ENCODE data around the gene IPO9. TPM values are rescaled to one million over a fixed set of nuclear protein-coding genes. Genes with fewer than 3 reads are reported as not detected.

The IPO9 gene
- 10 to 100 TPM in 11 of 12 donors, not detected in 1; 26.6 to 82.6 (median 51.9) TPM for polyA plus RNA-seq (ENCODE audit: insufficient read length in 12 of 12)
- long read RNA-seq, donor 1, full-length matches to known transcripts: 2 of 15 reads
- long read RNA-seq, donor 1, partial matches to known transcripts: 13 of 15 reads
- long read RNA-seq, donor 1, other reads (novel, unspliced or antisense): 0 of 15 reads
- long read RNA-seq, donor 2, full-length matches to known transcripts: 4 of 10 reads
- long read RNA-seq, donor 2, partial matches to known transcripts: 6 of 10 reads
- long read RNA-seq, donor 2, other reads (novel, unspliced or antisense): 0 of 10 reads
- long read RNA-seq, donor 3, full-length matches to known transcripts: 3 of 3 reads
- long read RNA-seq, donor 3, partial matches to known transcripts: 0 of 3 reads
- long read RNA-seq, donor 3, other reads (novel, unspliced or antisense): 0 of 3 reads
- long read RNA-seq, donor 4, full-length matches to known transcripts: 1 of 1 reads
- long read RNA-seq, donor 4, partial matches to known transcripts: 0 of 1 reads
- long read RNA-seq, donor 4, other reads (novel, unspliced or antisense): 0 of 1 reads
- long read RNA-seq, donor 5, full-length matches to known transcripts: 4 of 20 reads
- long read RNA-seq, donor 5, partial matches to known transcripts: 16 of 20 reads
- long read RNA-seq, donor 5, other reads (novel, unspliced or antisense): 0 of 20 reads
- long read RNA-seq, donor 6: 0 reads
- long read RNA-seq, donor 7, full-length matches to known transcripts: 2 of 7 reads
- long read RNA-seq, donor 7, partial matches to known transcripts: 5 of 7 reads
- long read RNA-seq, donor 7, other reads (novel, unspliced or antisense): 0 of 7 reads
- long read RNA-seq, donor 8, full-length matches to known transcripts: 1 of 1 reads
- long read RNA-seq, donor 8, partial matches to known transcripts: 0 of 1 reads
- long read RNA-seq, donor 8, other reads (novel, unspliced or antisense): 0 of 1 reads
- long read RNA-seq, donor 9, full-length matches to known transcripts: 2 of 2 reads
- long read RNA-seq, donor 9, partial matches to known transcripts: 0 of 2 reads
- long read RNA-seq, donor 9, other reads (novel, unspliced or antisense): 0 of 2 reads
- long read RNA-seq, donor 10, full-length matches to known transcripts: 5 of 5 reads
- long read RNA-seq, donor 10, partial matches to known transcripts: 0 of 5 reads
- long read RNA-seq, donor 10, other reads (novel, unspliced or antisense): 0 of 5 reads
- long read RNA-seq, donor 11, full-length matches to known transcripts: 2 of 2 reads
- long read RNA-seq, donor 11, partial matches to known transcripts: 0 of 2 reads
- long read RNA-seq, donor 11, other reads (novel, unspliced or antisense): 0 of 2 reads

DNA sequence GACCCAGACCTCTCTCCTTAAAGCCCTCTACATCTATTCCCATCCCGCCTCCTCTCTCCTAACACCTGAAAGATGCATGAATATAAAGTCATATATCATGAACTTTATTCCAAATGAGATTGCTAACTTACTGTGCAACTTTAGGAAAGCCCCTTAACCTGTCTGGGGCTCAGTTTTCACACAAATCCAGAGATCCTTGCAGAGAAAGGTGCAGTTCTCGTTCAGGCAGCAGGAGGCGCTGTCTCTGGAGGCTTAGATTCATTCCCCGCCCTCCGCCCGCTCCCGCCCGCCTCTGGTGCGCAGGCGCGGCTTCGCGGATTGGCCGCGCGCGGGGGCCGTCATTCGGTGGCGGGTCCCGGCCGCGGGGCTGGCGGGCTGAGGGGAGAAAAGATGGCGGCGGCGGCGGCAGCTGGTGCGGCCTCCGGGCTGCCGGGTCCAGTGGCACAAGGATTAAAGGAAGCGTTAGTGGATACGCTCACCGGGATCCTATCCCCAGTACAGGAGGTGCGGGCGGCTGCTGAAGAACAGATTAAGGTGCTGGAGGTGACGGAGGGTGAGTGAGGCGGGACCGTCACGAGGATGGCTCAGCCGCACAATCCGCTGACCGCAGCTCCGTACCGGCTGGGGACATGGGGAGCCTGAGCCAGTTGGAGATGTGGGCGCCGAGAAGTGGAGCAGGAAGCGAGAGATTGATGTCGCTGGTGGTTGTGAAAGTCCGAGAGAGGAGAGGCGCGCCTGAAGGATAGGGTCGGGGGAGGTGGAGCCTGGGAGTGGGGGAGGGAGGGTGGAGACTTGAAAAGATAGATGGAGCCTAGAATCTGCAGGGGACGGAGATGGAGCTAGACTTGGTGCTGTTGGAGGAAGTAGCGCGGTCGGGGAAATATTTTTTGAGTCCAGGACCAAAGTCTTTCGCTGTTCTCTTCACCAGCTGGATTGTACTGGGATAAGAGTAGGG lies at the start of gene IPO9:
IPO9 (plus strand) TSS at position 338 of the 955 bp plus-strand sequence; CDS start at position 391, 53 bp downstream.
- peak; percentile 95 for DNase-seq

DNA sequence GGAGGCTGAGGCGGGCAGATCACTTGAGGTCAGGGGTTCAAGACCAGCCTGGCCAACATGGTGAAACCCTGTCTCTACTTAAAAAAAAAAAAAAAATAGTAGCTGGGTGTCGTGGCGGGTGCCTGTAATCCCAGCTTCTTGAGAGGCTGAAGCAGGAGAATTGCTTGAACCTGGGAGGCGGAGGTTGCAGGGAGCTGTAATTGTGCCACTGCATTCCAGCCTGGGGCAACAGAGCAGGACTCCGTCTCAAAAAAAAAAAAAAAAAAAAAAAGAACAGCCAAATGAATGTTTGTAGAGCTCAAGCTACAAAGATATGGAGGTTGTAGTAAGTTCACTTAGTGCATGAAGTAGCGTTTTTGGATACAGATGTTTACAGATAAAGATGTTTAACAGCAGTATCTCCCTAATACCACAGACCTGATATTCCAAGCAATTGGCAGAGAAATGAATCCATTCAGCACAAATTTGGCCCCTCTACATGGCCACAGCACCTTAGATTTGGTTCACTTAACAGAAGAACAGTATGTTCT lies 49.5 kb upstream of the IPO9 start:
- no peak for DNase-seq

DNA sequence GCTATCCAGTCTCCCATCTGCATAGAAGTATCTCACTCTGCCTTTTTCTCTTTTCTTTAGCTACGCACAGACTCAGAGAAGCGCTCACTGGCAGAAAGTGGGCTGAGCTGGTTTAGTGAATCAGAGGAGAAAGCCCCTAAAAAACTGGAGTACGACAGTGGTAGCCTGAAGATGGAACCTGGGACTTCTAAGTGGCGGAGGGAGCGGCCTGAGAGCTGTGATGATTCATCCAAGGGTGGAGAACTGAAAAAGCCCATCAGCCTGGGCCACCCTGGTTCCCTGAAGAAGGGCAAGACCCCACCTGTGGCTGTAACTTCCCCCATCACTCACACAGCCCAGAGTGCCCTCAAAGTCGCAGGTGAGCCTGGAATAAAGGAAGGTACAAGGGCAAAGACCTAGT lies 48.0 kb upstream of the IPO9 start:
- DNase-seq: no peak

DNA sequence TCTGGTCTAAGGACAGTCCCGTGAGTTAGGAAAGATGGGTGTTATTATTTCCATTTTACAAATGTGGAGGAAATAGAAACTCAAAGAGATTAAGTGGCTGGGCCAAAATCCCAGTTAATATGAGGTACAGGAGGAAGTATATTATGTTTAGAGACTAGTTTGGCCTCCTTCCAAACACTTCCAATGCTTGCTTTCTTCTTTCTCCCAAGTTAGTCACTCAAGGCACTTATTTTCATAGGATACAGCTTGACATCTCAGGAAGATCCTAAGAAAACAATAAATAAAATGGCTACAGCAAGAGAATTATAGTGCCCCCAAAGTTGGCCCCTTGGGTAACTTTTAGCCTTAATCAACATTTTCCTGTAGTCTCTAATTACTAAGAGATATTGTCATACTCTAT lies 47.5 kb upstream of the IPO9 start:
- DNase-seq: no peak

DNA sequence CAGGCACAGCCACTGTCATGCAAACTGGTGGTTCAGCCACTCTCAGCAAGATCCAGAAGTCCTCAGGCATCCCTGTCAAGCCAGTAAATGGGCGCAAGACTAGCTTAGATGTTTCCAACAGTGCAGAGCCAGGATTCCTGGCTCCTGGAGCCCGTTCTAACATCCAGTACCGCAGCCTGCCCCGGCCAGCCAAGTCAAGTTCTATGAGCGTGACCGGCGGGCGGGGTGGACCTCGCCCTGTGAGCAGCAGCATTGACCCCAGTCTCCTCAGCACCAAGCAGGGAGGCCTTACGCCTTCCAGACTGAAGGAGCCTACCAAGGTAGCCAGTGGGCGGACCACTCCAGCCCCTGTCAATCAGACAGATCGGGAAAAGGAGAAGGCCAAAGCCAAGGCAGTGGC lies 46.6 kb upstream of the IPO9 start:
- no peak for DNase-seq

DNA sequence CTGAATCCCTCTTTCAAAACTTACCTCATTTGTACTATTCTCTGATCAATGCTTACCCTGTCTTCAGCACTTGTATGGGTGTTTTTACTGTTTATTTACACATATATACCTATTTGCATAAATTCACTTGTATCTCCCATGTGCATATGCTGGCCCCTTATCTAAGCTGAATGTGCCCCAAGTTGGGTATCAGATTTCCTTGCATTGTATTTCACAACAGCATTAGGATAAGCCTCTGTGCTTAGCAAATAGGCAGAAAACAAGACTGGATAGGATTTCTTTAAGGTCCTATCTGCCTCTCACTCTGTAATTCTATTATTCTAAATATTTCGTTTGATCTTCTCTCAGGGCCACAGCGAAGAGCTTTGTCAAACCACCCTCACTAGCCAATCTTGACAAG lies 45.9 kb upstream of the IPO9 start:
- no peak for DNase-seq

DNA sequence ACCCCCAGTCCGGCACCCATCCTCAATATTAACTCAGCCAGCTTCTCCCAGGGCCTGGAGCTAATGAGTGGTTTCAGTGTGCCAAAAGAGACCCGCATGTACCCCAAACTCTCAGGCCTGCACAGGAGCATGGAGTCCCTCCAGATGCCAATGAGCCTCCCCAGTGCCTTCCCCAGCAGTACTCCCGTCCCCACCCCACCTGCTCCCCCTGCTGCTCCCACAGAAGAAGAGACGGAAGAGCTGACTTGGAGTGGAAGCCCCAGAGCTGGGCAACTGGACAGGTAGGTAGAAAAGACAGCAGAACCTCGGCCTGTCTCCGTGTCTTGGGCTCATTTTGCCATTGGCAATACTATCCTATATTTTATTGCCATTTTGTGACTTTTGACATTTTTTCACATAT lies 45.4 kb upstream of the IPO9 start:
- no peak for DNase-seq

DNA sequence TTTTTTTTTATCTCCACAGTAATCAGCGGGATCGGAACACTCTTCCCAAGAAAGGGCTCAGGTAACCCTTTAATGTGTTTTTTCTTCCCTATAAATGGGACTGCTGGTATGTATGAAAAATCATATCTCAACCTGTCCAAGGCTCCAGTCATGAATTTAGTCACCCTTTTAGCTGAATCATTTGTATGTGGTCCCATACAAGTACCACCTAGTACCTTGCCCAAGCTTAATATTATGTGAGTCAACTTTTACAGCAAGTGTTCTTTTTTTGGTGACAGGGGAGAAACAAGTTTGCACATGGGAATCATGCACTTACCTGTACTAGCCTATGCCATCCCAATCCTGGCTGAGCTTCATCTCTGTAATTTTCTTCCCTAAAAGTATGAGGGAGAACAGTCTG lies 43.7 kb upstream of the IPO9 start:
- no peak for DNase-seq

DNA sequence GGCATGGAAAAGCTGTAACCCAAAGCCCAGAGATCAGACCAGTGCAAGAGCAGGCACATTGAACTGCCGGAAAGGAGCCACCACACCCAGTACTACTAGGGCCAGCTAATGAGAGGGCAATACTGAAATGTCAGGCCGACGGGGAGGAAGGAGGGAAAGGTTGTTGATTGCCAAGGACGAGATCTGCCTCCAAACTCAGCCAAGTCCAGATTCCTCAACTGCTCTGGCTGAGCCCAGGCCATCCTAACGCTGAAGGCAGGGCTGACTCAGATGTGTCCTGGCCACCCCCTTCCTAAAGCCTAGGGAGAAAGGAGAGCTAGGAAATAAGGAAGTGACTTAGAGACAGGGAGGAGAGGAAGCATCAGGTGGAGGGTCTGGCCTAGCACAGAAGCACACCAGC lies 42.1 kb upstream of the IPO9 start:
- DNase-seq: no peak

DNA sequence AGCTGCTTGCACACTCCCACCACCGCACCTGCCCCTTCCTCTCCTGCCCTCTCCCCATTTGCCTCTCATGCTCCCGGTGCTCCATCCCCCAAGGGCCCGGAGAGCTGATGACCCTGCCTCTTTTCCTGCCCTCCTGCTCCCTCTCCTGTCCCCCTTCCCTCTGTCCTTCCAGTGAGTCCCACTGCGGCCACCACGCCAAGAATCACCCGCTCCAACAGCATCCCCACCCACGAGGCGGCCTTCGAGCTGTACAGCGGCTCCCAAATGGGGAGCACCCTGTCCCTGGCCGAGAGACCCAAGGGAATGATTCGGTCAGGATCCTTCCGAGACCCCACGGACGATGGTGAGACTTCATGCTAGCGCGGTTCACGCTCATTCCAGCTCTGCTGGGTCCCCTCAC lies 40.7 kb upstream of the IPO9 start:
- no peak for DNase-seq

DNA sequence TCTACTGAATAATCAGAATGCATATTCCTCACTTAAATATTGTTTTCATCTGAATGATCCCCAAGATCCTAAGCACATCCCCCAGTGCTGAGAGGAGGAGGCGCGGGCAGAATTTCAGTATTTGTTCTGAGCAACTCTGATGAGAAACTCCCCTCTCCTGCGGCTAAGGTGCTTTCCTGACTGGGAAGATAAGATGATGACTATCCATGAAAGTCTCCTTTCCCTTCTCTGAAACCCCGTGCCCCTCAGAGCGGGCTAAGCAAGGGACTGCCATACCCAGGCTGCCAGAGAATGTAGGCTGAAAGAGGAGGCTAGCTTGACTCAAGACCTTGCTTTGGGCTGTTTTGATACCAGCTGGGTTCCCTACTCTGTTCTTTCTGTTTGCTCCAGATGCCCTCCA lies 39.7 kb upstream of the IPO9 start:
- no peak for DNase-seq

DNA sequence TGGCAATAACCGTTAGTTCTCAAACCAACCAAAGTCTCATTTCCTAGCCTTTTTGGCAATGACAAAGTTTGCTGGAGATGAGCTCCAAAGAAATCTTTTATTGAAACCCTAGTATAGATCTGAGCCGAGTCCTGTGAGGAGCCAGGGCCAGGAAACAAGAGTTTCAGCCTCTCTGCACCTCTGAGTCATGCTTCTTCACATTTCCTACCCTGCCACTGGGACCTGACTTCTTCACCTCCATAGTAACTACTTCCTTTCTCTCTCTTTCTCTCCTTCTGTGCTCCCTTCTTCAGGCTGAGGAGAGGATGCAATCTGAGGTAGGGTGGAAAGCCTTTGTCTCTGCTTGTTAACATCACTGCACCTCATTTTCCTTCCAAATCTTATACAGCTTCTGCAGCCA lies 38.7 kb upstream of the IPO9 start:
- no peak for DNase-seq

DNA sequence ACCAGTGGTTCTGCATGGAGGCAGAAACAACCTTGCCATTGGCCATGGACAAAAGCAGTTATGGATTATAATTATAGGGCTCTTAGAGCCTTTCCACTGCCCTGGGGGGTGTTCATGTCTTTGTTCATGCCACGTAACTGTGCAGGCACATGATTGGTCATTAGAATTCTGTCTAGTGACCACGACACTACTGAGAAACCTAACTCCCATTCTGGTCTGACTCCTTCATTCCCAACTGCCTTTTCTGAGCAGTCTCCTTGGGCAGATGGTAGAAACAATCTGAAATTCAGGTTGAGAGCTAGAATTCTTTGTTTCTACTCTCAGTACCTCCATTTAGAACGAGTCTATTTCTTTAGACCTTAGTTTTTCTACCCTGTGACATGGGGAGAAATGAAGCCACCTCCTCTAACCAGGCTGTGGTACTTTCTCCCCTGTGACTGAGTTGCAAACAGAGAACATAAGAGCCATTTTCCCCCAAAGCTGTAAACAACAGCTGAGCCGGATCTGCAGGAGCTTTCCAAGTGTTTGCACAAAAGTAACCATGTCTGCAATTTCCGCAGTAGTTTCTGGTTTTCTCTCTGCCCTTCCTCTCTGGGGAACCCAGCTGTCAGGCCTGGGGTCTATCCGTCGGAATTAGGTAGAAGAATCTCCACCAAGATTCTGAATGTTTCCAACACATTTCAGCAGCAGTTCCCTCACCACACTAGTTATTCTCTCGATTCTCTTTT lies 37.7 kb upstream of the IPO9 start:
- peak; percentile 49 for DNase-seq

DNA sequence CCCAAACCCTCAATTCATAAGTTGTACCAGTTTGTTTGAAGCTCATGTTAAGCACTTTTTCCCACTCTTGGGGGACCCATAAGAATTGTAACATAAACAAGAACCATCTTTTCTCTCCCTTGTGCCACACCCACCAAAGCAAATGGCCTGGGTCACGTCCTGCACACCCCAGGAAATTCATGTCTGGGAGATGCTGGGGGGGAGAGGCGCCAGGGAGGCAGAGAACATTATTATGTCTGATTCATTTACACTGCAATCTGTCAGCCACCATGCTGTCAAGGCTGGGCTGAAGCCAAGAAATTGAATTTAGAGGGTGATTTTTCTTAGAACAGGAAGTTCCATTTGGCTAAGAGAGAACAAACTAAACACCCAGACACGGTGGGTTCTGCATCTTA lies 37.2 kb upstream of the IPO9 start:
- no peak for DNase-seq

DNA sequence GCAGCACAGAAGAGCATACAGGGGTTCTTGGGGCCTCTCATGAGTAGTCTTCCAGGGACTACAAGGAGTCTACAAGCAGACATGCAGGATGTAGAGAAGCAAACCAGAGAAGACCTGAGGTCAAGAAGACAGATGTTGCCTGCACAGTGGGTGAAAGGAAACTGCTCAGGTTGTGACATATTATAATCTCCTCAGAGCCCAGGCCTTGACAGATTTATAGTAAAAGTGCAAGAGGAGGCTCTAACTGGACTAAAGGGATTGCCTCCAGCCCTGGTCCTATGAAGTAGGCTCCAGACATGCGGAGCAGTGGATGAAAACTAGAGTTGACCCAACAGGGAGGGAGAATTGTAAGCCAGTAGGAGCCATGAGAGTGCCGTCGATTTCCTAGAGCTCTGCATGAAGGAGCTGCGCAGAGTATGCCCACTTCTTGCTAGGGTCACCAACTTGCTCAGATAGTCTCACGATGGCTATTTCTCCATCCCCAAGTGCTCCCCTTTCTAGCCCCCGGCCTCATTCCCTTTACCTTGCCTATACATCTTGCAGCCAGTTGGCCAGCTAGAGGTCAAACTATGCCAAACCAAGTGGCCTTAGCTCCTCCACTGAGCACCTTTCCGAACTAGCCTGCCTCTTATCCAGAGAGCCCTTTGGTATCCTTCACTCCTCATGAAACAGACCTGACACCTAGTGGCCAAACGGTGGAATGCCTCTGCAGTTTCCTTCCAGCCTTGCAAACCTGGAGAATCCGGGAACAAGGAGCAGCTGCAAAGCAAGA lies 36.2 kb upstream of the IPO9 start:
- peak; percentile 86 for DNase-seq

DNA sequence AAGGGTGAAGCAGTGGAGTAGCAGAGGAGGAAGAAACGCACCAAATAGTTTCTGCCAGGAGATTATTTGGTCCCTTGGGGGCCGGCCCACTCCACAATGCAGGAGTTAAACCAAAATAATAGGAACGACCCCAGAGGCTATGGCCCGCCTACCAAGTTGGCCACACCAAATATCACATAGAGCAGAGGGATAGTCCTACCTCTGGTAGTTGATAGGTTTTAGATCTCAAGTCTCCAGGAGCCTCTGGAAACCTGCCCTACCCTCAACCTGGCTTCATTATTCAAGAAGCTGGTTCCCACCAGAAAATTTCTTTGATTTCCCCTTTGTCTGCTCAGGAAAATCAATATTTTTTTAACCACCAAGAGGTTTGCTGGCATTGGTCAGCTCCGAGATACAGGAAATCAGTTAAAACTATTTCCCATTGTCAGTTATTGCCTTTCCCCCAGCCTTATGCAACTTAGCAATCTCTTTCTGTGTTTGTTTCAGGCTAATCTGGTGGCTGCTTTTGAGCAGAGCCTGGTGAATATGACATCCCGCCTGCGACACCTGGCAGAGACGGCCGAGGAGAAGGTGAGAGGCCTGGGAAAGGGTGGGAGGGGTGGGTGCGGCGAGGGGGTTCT lies 35.5 kb upstream of the IPO9 start:
- DNase-seq: no peak

DNA sequence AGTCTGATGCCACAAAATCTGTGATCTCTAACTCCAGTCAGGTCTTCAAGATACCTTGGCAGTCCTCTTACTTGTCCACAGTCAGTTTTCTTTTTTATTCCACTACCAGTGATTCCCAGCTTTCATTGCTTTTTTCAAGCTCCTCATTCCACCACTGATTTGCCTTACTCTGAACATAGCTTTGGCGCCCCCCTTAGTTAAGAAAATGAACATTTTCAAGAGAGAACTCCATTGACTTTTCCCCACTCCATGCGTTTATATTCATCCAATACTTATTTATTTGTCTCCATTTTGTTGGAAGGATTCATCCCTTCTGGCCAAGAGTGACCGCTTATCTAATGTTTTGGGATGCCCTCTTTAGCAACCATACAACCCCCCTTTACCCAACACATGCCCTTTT lies 33.9 kb upstream of the IPO9 start:
- DNase-seq: no peak

DNA sequence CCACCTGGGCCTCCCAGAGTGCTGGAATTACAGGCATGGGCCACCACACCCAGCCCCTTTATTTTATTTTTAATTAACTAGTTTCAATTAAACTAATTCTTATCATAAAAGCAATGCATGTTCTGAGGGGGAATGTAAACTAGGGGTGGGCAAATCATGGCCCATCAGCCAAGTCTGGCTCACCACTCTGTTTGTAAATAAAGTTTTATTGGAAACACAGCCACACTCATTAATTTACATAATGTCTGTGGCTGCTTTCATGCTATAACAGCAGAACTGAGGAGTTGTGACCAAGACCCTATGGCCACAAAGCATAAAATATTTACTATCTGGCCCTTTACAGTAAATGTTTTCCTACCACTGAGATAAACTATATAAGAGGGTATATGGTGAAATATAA lies 28.7 kb upstream of the IPO9 start:
- no peak for DNase-seq

DNA sequence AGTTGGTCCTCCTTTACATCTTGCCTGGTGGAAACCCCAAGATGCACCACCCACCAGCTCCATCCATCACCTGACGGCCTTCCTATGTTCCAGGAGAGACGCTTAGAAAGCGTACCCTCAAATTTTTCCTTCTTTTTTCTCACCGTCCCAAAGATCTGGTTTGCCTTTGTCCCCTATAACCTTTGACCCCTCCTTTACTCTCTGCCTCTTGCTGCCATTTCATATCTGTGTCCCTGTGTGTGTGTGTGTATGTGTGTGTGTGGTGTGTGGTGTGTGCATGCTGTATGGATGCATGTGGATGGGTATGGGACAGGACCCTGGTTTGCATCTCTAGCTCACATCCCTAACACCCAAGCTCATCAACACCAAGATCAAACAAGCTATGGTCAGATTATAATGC lies 22.2 kb upstream of the IPO9 start:
- DNase-seq: no peak
